ENCODE results near the gene SLC34A1.
A peak's percentile ranks its signal among the peaks of the same experiment; 100 is the strongest.
"Not testable (repeated sequence)": the region's sequence is repeated elsewhere in the genome, so short reads cannot be mapped to it uniquely, and the experiment has no call there.

SLC34A1 gene

DNA sequence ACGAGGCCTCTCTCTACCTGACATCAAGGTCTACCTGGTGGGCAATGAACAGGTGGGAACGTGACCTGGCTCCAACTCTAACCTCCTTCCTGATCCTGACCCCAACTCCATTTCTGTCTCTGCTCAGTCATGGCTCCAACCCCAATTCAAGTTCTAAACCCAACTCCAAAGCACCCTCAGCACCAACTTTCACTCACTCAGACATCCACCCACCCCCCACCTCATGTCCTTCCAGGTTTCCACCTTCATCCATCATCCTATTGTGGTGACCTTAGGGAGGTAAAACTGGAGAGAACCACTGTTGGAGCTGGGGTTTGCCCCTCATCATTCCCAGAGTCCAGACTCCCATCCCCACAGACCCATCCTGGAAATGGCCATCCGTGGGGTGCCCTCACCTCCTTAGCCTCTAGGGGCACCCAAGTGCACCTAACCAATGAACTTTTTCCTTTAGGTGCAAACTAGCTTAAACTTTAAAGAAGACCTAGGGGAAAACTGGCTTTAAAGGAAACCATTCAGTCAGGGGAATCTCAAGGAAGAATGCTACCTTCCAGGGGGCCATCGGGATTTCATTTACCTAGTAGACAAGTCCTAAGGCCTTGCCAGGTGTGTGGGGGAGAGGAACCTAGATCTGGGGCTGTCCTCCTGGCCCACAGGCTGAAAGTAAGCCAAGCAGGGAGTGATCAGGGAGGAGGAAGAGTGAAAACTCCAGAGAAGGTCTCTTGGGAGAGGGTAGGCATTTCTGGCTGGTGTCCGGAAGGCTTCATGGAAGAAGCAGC is 15.2 kb upstream of the SLC34A1 start:
- no peak for DNase-seq

DNA sequence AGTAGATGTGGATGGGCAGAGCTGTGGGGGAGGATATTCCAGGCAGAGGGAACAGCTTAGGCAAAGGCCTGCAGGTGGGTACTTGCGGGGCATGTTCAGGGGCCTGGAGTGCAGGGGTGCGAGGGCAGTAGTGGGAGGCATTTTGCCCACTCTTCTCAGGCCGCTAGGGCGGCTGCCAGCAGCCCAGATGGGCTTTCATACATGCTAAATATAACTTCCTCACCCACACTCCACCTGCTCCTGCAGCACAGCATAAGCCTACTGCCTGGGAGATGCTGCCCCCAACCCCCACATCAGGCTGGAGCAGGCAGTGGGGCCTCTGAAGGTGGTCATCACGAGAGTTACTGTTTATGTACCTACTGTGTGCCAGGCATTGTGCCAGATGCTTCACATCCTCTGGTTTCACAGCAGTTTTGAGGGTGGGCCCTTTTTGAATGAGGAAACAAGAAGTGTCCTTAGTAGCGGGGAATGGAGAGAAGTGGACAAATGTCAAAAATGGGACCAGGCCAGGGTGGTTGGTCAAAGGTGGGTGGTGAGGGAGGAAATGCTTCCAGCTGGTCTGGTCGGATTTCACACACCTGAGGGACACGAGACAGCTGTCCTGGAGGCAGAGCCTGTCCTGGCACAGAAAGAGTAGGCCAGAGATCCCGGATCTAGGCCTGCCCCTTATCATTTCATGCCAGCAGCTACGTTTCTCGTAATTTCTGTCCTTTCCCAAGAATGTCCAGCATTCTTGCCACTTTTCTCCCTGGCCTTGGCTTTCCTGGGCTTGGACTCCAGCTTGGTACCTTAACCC is 14.4 kb upstream of the SLC34A1 start:
- DNase-seq = no peak

DNA sequence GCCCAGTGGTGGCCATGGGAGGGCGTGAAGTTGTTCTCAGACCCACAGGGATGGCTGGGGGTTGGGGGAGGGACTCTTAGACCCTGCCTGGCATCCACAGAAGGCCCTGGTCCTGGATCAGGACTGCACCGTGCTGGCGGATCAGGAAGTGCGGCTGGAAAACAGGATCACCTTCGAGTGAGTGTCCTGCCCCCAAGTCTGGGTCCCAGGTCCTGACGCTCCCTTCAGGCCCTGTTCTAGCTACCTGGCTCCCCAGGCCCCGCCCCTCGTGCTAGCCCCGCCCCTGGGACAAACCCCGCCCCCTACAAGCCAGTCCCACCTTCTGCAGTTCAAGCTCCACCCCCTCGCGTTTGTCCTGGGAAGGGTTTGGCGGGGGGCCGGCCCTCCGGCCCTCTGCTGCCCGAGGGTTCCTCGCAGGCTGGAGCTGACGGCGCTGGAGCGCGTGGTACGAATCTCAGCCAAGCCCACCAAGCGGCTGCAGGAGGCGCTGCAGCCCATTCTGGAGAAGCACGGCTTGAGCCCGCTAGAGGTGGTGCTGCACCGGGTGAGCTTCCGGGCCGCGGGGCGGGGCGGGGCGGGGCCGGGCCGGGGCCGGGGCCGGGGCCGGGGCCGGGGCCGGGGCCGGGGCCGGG is 13.6 kb upstream of the SLC34A1 start:
- peak; percentile 56 for DNase-seq

DNA sequence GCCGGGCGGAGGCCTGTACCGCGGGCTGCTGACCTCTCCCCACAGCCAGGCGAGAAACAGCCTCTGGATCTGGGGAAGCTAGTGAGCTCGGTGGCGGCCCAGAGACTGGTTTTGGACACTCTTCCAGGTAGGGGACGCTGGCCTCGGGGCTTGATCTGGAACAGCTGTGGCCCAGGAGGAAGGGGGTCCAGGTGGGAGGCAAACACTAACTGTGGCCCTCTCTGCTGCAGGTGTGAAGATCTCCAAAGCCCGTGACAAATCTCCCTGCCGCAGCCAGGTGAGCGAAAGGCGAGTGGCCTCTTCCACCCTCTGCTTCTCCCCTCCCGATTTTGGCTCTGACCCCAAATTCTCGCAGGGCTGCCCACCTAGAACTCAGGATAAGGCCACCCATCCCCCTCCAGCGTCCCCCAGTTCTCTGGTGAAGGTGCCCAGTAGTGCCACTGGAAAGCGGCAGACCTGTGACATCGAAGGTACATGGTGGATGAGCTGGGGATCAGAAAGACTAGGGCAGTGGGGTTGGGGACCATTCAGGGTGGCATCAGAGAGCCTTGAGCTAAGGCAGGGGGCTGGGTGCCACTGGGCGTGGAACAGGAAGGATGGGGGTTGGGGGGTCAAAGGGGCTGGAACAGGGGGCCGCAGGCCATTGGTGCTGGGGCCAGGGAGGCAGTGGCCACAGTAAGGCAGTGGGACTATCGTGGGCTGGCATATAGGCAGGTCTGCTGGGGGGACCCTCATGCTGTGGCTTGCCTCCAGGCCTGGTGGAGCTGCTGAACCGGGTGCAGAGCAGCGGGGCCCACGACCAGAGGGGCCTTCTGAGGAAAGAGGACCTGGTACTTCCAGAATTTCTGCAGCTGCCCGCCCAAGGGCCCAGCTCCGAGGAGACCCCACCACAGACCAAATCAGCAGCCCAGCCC is 12.9 kb upstream of the SLC34A1 start:
- no peak for DNase-seq

DNA sequence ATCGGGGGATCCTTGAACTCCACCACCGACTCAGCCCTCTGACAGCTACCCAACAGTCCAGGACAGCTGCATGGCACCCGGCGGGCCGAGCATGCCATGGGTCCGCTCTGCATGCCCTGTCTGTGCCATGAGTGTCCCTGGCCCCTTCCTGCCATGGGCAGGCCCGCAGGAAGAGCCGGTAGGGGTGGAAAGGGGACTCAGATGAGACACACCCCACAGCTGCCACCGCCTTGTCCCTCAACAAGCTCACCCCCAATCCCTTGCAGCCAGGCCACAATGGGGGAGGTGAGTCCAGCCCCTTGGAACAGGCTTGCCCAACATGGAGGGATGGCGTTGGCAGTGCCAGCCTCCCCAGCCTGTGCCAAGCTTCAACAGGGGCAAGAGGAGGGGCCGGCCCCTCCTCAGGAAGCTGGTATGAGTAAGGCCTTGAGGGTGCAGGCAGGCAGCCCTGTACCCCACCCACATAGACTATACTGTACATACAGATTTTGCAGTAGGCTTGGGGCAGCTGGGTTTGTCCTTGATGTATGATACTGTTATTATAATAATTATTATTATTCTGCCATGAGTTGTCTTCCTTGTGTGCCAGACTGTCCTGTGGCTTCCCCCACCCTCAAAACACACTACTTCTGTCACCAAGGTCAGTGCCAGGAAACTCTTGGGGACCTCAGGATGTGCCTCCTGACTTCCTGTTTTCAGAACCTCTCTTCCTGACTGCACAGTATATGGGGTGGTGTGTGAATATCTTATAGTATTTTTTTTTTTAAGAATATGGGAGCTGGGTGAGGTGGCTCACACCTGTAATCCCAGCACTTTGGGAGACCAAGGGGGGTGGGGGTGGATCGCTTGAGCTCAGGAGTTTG is 12.0 kb upstream of the SLC34A1 start:
- no peak for DNase-seq

DNA sequence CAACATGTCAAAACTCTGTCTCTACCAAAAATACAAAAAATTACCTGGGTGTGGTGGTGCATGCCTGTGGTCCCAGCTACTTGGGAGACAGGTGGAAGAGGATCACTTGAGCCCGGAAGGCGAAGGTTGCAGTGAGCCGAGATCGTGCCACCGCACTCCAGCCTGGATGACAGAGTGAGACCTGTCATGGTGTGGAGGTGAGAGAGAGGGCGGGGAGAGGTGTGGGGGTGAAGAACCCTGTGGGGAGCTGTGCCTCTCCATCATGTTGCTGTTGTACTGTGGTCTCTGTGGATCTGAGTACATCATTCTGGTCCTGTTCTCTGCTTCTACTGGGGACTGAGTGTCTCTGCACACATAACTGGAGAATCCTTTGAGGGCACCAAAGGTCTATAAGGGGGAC is 11.3 kb upstream of the SLC34A1 start:
- no peak for DNase-seq

DNA sequence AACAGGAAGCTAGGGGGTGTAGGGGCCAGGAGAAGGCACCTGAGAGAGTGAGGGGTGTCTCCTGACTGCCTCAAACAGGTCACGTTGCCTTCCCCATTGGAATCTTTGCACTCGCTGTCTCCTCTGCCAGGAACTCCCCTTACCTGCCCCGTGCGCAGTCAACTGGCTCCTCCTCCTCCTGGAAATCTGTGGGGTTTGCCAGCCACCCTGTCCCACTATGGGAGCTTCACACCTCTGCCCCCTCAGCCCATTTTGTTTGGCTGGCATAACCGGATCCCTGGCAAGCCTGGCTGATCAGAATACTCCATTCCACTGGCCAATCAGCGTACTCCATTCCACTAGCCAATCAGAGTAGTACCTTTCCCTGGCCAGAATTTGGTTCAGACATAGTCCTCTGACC is 10.4 kb upstream of the SLC34A1 start:
- DNase-seq = no peak

DNA sequence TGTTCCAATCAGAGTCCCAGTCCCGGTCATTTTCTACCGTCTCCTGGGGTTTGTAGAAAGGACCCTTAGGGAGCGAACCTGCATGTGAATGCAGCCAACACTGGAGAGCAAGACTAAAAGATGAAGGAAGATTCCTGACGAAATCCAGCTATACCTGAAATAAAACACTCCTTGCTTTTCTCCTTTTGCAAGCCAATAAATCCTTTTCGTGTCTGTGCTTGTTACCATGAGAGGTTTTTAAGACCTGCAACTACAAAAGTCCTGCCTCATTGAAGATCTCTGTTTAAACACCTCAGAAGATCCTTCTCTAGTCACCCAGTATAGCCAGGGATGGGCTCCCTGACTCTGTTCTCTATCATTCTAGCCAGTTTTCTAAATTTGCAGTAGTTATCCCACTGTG is 10.0 kb upstream of the SLC34A1 start:
- DNase-seq = no peak

DNA sequence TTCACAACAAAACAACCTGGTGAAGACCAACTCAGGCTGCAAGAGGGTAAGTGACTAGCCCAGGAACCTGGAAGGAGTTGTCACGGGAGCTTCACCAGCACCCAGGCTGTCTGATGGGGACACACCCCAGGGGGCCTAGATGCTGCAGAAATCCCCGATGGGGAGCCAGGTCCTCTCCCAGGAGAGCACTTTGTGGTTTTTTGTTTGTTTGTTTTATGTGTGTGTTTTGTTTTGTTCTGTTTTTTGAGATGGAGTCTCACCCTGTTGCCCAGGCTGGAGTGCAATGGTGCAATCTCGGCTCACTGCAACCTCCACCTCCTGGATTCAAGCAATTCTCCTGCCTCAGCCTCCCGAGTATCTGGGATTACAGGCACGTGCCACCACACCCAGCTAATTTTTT is 8.7 kb upstream of the SLC34A1 start:
- not testable (repeated sequence) for DNase-seq

DNA sequence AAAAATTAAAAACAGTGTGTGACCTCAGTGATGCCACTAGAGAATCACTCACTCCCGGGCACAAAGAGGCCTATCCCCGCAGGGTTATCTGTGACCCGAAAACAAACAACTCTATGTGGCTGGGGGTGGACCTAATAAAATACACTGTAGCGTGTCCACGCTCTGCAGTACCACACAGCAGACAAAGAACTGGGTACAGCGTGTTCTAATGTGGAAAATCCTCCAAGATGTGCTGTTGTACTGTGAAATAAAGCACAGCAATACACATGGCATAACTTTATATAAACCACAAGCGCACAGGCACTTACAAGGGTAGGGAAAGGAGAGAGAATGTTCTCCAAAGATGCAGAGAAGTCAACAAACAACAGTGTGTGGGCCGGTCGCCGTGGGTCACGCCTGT is 8.1 kb upstream of the SLC34A1 start:
- DNase-seq = no peak

DNA sequence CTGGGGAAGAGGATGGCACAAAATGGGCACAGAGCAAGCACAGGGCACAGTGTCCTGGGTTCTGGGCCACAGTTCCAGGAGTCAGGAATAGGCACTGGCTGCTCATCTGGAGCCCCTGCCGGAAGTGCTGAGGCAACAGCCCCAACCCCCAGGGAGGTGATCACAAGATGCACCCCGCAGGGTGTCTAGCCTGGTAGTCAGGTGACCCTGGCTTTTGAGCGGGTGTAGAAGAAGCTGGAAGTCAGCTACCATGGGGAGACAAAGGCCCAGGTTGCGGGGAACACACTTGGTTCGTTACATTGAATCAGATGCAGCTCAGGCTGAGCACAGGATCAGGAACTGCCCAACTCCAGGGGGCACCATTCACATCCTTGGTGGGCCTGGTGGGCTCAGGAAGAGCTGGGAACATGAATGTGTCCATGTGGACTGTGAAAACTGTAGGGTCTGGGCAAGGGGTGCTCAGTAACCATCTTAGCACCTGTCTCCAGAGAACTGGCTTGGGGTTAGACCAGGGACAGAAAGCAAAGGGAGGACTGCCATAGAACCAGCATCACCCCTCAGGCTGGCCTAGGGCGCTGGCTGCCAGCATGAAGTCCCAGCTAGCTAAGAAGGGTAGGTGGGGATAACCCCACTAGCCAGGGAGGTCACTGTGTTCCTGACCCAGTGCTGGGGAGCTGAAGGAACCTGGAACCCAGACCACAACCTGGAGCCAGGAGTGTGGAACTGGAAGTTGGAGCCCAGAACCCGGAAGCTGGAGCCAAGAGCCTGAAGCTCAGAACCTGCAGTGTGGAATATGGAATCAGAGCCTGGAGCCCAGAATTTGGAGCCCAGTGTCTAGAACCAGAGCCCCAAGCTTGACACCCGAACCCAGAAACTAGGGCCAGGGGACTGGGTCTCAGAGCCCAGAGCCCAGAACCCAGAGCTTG is 6.1 kb upstream of the SLC34A1 start:
- no peak for DNase-seq

DNA sequence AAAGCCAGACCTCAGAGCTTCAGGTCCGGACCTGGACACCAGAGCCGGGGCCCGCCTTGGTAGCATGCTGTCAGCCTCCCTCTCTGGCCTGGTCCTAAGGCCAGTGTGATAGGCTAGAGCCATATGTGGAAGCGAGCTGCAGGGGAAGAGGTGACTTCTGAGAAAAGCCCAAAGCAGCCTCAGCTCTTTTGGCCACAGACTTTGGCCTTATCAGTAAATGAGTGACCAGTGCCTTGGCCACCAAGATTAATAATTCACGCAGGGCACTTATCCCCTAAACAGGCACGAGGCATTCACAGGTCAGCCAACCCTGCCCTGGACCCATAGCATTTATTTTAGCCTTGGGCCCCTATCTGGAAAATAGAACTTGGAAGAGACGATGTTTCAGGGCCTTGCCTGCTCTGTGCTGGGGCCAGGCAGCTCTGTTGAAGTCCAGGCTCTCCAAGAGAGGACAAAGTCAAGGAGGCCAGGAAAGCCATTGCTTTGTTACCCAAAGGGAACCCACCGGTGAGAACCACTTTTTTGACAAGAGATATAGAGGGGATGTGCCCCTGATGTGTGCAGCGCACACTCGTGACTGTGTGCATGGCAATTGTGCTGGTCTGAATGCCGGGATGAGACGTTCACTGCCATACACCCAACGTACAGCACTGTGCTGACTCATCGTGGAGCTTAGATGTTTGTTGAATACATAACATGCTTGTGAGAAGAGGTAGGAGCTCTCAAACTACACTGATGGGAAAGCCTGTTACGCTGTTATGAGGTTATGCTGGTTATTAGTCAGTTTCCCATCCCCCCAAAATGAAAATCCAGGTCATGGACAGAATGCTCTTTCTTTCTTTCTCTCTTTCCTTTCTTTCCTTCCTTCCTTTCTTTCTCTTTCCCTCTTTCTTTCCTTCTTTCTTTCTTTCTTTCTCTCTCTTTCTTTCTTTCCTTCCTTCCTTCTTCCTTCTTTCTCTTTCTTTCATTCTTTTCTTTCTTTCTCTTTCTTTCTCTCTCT is 5.0 kb upstream of the SLC34A1 start:
- no peak for DNase-seq

DNA sequence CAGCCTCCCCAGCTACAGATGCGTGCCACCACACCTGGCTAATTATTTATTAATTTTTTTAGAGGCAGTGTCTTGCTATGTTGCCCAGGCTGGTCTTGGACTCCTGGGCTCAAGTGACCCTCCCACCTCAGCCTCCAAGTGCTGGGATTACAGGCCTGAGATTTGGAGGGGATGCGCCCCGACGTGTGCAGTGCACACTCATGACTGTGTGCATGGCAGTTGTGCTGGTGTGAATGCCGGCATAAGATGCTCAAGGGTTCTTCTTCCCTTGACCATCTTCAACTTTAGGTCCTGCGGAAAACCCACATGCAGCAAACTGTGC is 3.5 kb upstream of the SLC34A1 start:
- no peak for DNase-seq

DNA sequence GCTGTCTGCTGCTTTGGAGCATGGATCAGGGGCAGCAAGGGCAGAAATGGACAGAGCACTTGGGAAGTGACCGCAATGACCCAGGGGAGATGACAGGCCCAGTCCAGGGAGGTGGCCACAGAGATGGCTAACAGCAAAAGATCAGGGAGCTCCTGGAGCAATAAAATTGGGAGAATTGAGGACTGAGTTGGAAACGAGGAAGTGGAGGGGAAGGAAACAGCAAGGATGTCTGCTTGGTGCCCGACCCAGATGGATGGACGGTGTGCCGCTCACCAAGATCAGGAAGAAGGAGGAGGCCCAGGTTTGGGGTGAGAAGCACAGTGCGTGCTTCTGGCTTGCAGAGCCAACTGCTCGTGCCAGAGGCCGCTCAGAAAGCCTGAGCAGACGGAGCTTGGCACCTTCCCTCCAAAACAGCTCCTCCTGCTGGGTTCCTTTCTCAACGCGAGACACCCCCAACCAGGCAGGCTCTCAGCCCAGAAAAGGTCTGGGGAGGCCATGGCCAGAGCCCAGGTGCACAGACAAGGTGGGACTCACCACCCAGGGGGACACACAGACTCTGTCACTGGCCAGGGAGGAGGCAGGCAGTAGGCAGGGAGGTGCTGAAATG is 1.7 kb upstream of the SLC34A1 start:
- DNase-seq = no peak

DNA sequence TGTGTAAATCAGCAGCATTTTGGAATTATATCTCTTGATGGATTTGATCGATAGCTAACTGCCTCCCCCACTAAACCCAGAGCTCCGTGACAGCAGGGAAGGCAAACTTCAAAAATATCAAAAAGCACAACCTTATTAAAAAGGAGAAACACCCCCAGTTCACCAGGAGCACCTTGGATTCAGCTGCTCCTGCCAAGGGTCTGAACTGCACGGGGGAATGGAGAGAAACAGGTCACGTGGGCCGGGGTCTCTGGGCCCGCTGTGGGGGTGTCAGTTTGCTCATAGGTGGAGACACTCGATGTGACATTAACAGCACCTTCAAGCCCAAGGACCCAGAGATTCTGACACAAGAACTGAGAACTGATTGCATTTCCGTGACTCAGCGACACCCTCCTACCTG is 1.1 kb upstream of the SLC34A1 start:
- no peak for DNase-seq

DNA sequence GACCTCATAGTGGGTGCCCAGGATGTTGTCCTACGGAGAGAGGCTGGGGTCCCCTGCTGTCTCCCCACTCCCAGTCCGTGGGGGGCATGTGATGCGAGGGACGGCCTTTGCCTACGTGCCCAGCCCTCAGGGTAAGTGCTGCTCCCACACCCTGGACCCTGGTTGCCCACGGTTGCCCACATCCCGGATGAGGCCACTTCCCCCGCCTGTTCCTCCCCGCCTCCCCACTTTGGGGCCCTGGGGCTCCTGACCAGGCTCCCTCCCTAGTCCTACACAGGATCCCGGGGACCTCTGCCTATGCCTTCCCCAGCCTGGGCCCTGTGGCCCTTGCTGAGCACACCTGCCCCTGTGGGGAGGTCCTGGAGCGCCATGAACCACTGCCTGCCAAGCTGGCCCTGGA is 1.5 kb downstream of the SLC34A1 start:
- no peak for DNase-seq

DNA sequence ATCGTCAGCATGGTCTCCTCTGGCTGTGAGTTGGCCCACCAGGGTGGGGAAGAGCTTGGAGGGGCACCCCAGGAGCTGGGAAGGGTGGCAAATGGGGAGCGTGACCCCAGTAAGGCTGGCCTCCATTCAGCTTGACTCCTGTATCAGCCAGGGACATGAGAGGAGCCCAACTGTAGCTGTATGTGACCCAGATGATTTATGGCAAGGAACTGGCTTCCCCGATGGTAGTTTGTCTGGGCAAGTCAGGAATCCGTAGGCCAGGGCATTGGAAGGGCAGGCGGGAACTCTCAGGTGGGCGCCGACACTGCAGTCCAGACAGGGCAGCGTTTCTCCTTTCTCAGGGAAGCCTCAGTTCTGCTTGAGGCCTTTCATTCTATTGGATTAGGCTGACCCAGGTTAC is 2.3 kb downstream of the SLC34A1 start:
- no peak for DNase-seq

DNA sequence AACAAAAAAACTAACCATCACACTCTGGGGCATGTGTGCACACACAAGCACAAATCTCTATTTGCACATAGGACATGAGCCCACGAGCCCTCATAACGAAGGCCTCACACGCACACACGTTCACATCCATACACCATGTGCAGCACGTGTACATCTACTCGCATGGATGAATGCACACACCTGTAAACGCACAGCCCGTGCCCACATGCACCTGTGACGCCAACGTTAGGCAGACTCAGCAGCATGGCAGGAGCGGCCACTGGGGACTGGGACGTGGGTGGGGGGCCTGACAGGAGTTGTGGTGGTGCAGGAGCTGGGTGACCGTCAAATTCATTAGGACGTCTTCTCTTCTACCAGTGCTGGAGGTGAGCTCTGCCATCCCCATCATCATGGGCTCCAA is 3.2 kb downstream of the SLC34A1 start:
- no peak for DNase-seq

DNA sequence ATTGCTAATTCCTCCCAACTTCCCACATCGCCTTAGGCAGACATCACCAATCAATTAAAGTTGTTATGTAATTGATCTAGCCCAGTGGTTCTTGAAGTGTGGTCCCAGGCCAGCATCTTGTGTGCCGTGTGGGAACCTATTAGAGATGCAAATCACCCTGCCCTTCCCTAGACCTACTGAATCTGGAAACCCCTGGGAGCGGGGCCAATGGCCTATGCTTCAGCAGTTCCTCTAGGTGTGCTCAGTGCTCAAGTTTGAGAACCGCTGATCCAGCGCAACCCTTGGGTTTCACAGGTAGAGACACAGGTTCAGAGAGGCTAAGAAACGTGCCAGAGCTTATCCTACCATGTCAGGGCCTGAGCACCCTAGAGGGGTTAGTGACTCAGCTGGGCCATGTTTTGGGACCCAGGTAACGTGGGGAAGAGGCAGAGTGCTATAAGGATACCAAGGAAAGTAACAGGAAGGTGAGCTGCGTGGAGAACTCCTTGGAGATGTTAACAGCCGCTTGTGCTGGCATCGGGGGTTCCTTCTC is 4.4 kb downstream of the SLC34A1 start:
- DNase-seq = no peak
